Measurements from ENCODE around the gene ZNF446. TPM values are rescaled to one million over a fixed set of nuclear protein-coding genes. Genes with fewer than 3 reads are reported as not detected.
"Not testable (repeated sequence)": the region's sequence is repeated elsewhere in the genome, so short reads cannot be mapped to it uniquely, and the experiment has no call there.

ZNF446 gene
- 12.6 and 14.1 TPM in 2 replicates for total RNA-seq
- polyA plus RNA-seq (2012), result 9.3 TPM

- DNase-seq (ENCODE audit: low read depth), result peak; percentile 97
Observed at GRCh38 chr19:58475714-58476497, at the start of gene ZNF446. Gene ZNF446 (plus strand): TSS chr19:58476352. CDS start chr19:58477219, 867 bp downstream.

GRCh38 chr19:58428617-58429016 lies 47.5 kb upstream of the ZNF446 start:
- no peak for DNase-seq (ENCODE audit: low read depth)

- DNase-seq (ENCODE audit: low read depth), result peak; percentile 13
Observed at GRCh38 chr19:58429745-58430144, 46.4 kb upstream of the ZNF446 start.

GRCh38 chr19:58434217-58434616 lies 41.9 kb upstream of the ZNF446 start:
- no peak for DNase-seq (ENCODE audit: low read depth)

GRCh38 chr19:58439576-58440554 lies 36.3 kb upstream of the ZNF446 start, which contains the start of gene ZNF132:
Gene ZNF132 (minus strand): TSS chr19:58440153. CDS start chr19:58439821, 332 bp downstream.
- DNase-seq (ENCODE audit: low read depth), result peak; percentile 100

GRCh38 chr19:58440556-58440955 lies 35.6 kb upstream of the ZNF446 start:
- no peak for DNase-seq (ENCODE audit: low read depth)

- not testable (repeated sequence) for DNase-seq (ENCODE audit: low read depth)
Observed at GRCh38 chr19:58442986-58443385, 33.2 kb upstream of the ZNF446 start.

GRCh38 chr19:58448860-58449259 lies 27.3 kb upstream of the ZNF446 start:
- not testable (repeated sequence) for DNase-seq (ENCODE audit: low read depth)

- DNase-seq (ENCODE audit: low read depth), result not testable (repeated sequence)
Observed at GRCh38 chr19:58449980-58450379, 26.2 kb upstream of the ZNF446 start.

GRCh38 chr19:58450856-58451357 lies 25.2 kb upstream of the ZNF446 start:
- no peak for DNase-seq (ENCODE audit: low read depth)

GRCh38 chr19:58451358-58452101 lies 24.6 kb upstream of the ZNF446 start, which contains the start of gene ZNF324B:
Gene ZNF324B (plus strand): TSS chr19:58451622. CDS start chr19:58453702, 2,080 bp downstream.
- DNase-seq (ENCODE audit: low read depth), result peak; percentile 97

GRCh38 chr19:58453743-58454142 lies 22.4 kb upstream of the ZNF446 start:
- no peak for DNase-seq (ENCODE audit: low read depth)

- no peak for DNase-seq (ENCODE audit: low read depth)
Observed at GRCh38 chr19:58455306-58455705, 20.8 kb upstream of the ZNF446 start.

- DNase-seq (ENCODE audit: low read depth), result no peak
Observed at GRCh38 chr19:58456111-58456510, 20.0 kb upstream of the ZNF446 start.

- no peak for DNase-seq (ENCODE audit: low read depth)
Observed at GRCh38 chr19:58460039-58460438, 16.1 kb upstream of the ZNF446 start.

GRCh38 chr19:58466089-58466759 lies 9.9 kb upstream of the ZNF446 start:
- no peak for DNase-seq (ENCODE audit: low read depth)

- peak; percentile 97 for DNase-seq (ENCODE audit: low read depth)
Observed at GRCh38 chr19:58466760-58467589, 9.2 kb upstream of the ZNF446 start, which contains the start of gene ZNF324. Gene ZNF324 (plus strand): TSS chr19:58467080. CDS start chr19:58469186, 2,106 bp downstream.

- no peak for DNase-seq (ENCODE audit: low read depth)
Observed at GRCh38 chr19:58468216-58468839, 7.8 kb upstream of the ZNF446 start.

Measured in myocyte (in vitro differentiated cells).